ENCODE measurements around the gene ZMIZ1.

ZMIZ1 gene

GRCh38 chr10:79070606-79071395 is 2.0 kb downstream of the ZMIZ1 start:
- Histone ChIP-seq H3K79me2 (ENCODE audit: insufficient read depth, low read length) (peaks cover 69% of the 10 kb centered on the region), H3K4me1 (ENCODE audit: insufficient read depth, low read length, poor library complexity, severe bottlenecking) (peaks cover 49% of the 10 kb centered on the region), H2AFZ (ENCODE audit: low read length) (no peak overlapping the region), H3K9me2 (replicated peaks; ENCODE audit: low read depth, low read length) (no peaks in the 10 kb centered on the region), H3F3A (ENCODE audit: low read depth) (no peaks in the 10 kb centered on the region), H3K36me3 (ENCODE audit: insufficient read depth, low read length) (no peaks in the 10 kb centered on the region), H3K4me3 (ENCODE audit: low read length, poor library complexity, severe bottlenecking) (peak overlapping the region; percentile 88), H4K20me1 (ENCODE audit: insufficient read depth, low read length, poor library complexity, severe bottlenecking) (peaks cover 63% of the 10 kb centered on the region), H3K4me2 (ENCODE audit: low read depth, low read length, poor library complexity, severe bottlenecking) (peak overlapping the region; percentile 88), H3K9me3 (ENCODE audit: insufficient read depth, low read depth, low read length) (no peaks in the 10 kb centered on the region), H3K9ac (ENCODE audit: low read depth, low read length, poor library complexity, severe bottlenecking) (peak overlapping the region; percentile 98), H3K27me3 (ENCODE audit: insufficient read depth, low read length, poor library complexity, severe bottlenecking) (no peaks in the 10 kb centered on the region)
- TF ChIP-seq CTCF (conservative IDR thresholded peaks at IDR 0.05; ENCODE audit: low read length) (no peak), EZH2phosphoT487 (IDR thresholded peaks at IDR 0.05; ENCODE audit: borderline replicate concordance) (no peak)

DNA sequence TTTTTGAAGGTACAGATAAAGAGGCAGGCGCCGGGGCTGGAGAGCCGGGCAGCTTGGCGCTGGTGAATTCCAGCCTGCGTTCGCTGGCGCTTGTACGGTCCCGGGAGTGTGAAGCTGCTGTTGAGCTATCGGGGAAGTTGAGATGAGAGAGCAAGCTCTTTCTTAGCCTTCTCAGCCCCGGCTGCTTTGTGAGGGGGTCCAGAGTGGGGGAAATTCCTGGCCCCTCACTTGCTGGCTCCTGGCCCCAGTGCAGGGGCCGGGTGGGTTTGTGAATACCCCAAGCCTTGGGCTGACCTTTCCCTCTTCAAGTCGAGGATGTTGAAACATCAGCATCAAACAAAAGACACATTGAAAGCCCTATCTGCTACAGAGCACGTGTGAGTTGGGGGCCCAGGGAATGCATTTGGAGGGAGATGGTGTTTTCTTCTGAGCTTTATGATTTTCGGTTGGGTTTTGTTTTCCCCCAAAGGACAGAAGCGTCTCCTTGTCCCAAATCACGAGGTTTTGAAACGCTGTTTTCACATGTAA is 2.7 kb downstream of the ZMIZ1 start:
- Histone ChIP-seq H3K4me3 (ENCODE audit: low read length, poor library complexity, severe bottlenecking) (peak overlapping the region; percentile 88), H3F3A (ENCODE audit: low read depth) (no peaks in the 10 kb centered on the region), H3K4me1 (ENCODE audit: insufficient read depth, low read length, poor library complexity, severe bottlenecking) (peaks cover 49% of the 10 kb centered on the region), H3K36me3 (ENCODE audit: insufficient read depth, low read length) (no peaks in the 10 kb centered on the region), H3K9me2 (replicated peaks; ENCODE audit: low read depth, low read length) (no peaks in the 10 kb centered on the region), H3K79me2 (ENCODE audit: insufficient read depth, low read length) (peaks cover 75% of the 10 kb centered on the region), H3K9ac (ENCODE audit: low read depth, low read length, poor library complexity, severe bottlenecking) (peak overlapping the region; percentile 98), H2AFZ (ENCODE audit: low read length) (no peak overlapping the region), H3K4me2 (ENCODE audit: low read depth, low read length, poor library complexity, severe bottlenecking) (peak overlapping the region; percentile 88), H4K20me1 (ENCODE audit: insufficient read depth, low read length, poor library complexity, severe bottlenecking) (peaks cover 69% of the 10 kb centered on the region), H3K9me3 (ENCODE audit: insufficient read depth, low read depth, low read length) (no peaks in the 10 kb centered on the region), H3K27me3 (ENCODE audit: insufficient read depth, low read length, poor library complexity, severe bottlenecking) (no peaks in the 10 kb centered on the region)
- TF ChIP-seq CTCF (conservative IDR thresholded peaks at IDR 0.05; ENCODE audit: low read length) (no peak), EZH2phosphoT487 (IDR thresholded peaks at IDR 0.05; ENCODE audit: borderline replicate concordance) (no peak)

- Histone ChIP-seq H3K4me1 (ENCODE audit: insufficient read depth, low read length, poor library complexity, severe bottlenecking) (peaks cover 46% of the 10 kb centered on the region), H3K9me2 (replicated peaks; ENCODE audit: low read depth, low read length) (no peaks in the 10 kb centered on the region), H3K9me3 (ENCODE audit: insufficient read depth, low read depth, low read length) (no peaks in the 10 kb centered on the region), H3K27me3 (ENCODE audit: insufficient read depth, low read length, poor library complexity, severe bottlenecking) (no peaks in the 10 kb centered on the region), H3K79me2 (ENCODE audit: insufficient read depth, low read length) (peaks cover 81% of the 10 kb centered on the region), H2AFZ (ENCODE audit: low read length) (no peak overlapping the region), H4K20me1 (ENCODE audit: insufficient read depth, low read length, poor library complexity, severe bottlenecking) (peaks cover 75% of the 10 kb centered on the region), H3K9ac (ENCODE audit: low read depth, low read length, poor library complexity, severe bottlenecking) (peak overlapping the region; percentile 98), H3K4me3 (ENCODE audit: low read length, poor library complexity, severe bottlenecking) (peak overlapping the region; percentile 88), H3K4me2 (ENCODE audit: low read depth, low read length, poor library complexity, severe bottlenecking) (peak overlapping the region; percentile 88), H3F3A (ENCODE audit: low read depth) (no peaks in the 10 kb centered on the region), H3K36me3 (ENCODE audit: insufficient read depth, low read length) (no peaks in the 10 kb centered on the region)
- TF ChIP-seq EZH2phosphoT487 (IDR thresholded peaks at IDR 0.05; ENCODE audit: borderline replicate concordance) (no peak), CTCF (conservative IDR thresholded peaks at IDR 0.05; ENCODE audit: low read length) (no peak)
These were observed 3.3 kb downstream of the ZMIZ1 start for GRCh38 chr10:79072041-79072441.

Measured in Loucy (cell line).